ENCODE data around the gene DAPK1. TPM values are rescaled to one million over a fixed set of nuclear protein-coding genes. Genes with fewer than 3 reads are reported as not detected.
A peak's percentile ranks its signal among the peaks of the same experiment; 100 is the strongest.

Gene DAPK1
- total and polyA plus RNA-seq, 12 donors = 5.4 to 44.6 (median 21.3) TPM

DNA sequence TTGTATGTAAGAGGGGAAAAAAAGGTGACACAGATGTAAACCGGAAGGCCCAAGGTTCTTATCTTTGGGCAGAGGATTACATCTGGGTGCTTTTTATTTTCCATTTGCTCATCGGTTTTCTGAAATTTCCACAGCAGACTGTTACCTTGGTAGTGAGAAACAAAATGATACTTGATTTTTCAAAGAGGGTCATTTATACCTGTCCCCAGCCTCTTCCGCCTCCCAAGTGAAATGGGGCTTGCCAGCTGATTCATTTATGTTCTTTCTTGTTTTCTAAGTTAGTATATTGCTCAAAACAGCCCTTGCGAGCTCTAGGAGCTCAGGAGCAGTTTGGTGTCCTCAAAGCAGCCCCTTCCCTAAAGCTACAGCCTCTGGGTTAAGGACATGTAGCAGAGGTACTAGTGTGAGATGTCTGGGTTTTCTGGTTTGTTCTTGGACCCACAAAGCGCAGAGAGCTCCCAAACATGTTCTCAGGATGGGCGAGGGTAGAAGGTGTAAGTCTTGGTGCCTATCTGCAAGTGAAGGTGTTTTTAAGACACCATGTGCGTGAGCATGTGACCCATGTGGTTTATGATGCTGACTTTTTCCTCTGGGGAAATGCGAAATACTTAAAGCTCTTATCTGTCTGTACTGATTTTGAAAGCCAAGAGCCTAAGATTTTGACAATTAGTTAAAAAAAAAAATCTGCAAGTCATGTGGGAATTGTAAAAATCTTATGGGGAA, 38.3 kb downstream of the DAPK1 start:
- no peaks in the 10 kb centered on the region for H3K27me3 ChIP-seq
- H3K36me3 ChIP-seq (replicated peaks in 1 of 2) = no peaks in the 10 kb centered on the region
- H3K27ac ChIP-seq = peak overlapping the region in 1 of 5 donors; percentile 43
- DNase-seq = no peak
- H3K4me1 ChIP-seq (replicated peaks in 1 of 2) = peaks cover 0 to 11% of the 10 kb centered on the region in 2 donors
- 73 to 82% (median 79%) methylated on average over 8 of the region's 8 CpGs for WGBS, 4 donors
- H3K4me3 ChIP-seq = no peak overlapping the region
- TF ChIP-seq, protein P1, sequence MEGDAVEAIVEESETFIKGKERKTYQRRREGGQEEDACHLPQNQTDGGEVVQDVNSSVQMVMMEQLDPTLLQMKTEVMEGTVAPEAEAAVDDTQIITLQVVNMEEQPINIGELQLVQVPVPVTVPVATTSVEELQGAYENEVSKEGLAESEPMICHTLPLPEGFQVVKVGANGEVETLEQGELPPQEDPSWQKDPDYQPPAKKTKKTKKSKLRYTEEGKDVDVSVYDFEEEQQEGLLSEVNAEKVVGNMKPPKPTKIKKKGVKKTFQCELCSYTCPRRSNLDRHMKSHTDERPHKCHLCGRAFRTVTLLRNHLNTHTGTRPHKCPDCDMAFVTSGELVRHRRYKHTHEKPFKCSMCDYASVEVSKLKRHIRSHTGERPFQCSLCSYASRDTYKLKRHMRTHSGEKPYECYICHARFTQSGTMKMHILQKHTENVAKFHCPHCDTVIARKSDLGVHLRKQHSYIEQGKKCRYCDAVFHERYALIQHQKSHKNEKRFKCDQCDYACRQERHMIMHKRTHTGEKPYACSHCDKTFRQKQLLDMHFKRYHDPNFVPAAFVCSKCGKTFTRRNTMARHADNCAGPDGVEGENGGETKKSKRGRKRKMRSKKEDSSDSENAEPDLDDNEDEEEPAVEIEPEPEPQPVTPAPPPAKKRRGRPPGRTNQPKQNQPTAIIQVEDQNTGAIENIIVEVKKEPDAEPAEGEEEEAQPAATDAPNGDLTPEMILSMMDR (IDR thresholded peaks at IDR 0.05) = no peak
- TF ChIP-seq POLR2A (IDR thresholded peaks at IDR 0.05) = no peak
- H3K9me3 ChIP-seq (replicated peaks in 1 of 3) = no peaks in the 10 kb centered on the region
- intact Hi-C loops (cut with DNase I) = no loop called here

- TF ChIP-seq, protein P1 (IDR thresholded peaks at IDR 0.05) = no peak
- no peak for TF ChIP-seq POLR2A (IDR thresholded peaks at IDR 0.05)
- no peaks in the 10 kb centered on the region for H3K9me3 ChIP-seq (replicated peaks in 1 of 3)
- no peak overlapping the region for H3K4me3 ChIP-seq
- no peak for DNase-seq
- 84 to 90% (median 85%) methylated on average over 7 of the region's 7 CpGs for WGBS, 4 donors
- H3K27ac ChIP-seq = no peak overlapping the region
- no peaks in the 10 kb centered on the region for H3K4me1 ChIP-seq (replicated peaks in 1 of 2)
- intact Hi-C loops (cut with DNase I) = no loop called here
- H3K27me3 ChIP-seq = no peaks in the 10 kb centered on the region
- no peaks in the 10 kb centered on the region for H3K36me3 ChIP-seq (replicated peaks in 1 of 2)
Measured at GRCh38 chr9:87537625-87538024, 40.0 kb downstream of the DAPK1 start.

- Histone ChIP-seq H3K27ac (no peak overlapping the region), H3K27me3 (no peaks in the 10 kb centered on the region), H3K9me3 (replicated peaks in 1 of 3) (no peaks in the 10 kb centered on the region), H3K4me3 (no peak overlapping the region), H3K4me1 (replicated peaks in 1 of 2) (no peaks in the 10 kb centered on the region), H3K36me3 (replicated peaks in 1 of 2) (no peaks in the 10 kb centered on the region)
- 88 to 90% (median 89%) methylated on average over 8 of the region's 8 CpGs for WGBS, 4 donors
- TF ChIP-seq, protein P1 (IDR thresholded peaks at IDR 0.05) = no peak
- no peak for TF ChIP-seq POLR2A (IDR thresholded peaks at IDR 0.05)
- no peak for DNase-seq
- intact Hi-C loops (cut with DNase I) = no loop called here
Measured at GRCh38 chr9:87540444-87541105, 42.9 kb downstream of the DAPK1 start.

GRCh38 chr9:87541663-87542062, 44.0 kb downstream of the DAPK1 start:
- no peak for DNase-seq
- intact Hi-C loops (cut with DNase I) = no loop called here

More at GRCh38 chr9:87541663-87542062, 44.0 kb downstream of the DAPK1 start:
- WGBS, 4 donors = 54 to 65% (median 59%) methylated on average over 2 of the region's 2 CpGs
- Histone ChIP-seq H3K27ac (no peak overlapping the region), H3K4me3 (no peak overlapping the region), H3K27me3 (no peaks in the 10 kb centered on the region), H3K36me3 (replicated peaks in 1 of 2) (no peaks in the 10 kb centered on the region), H3K9me3 (replicated peaks in 1 of 3) (no peaks in the 10 kb centered on the region), H3K4me1 (replicated peaks in 1 of 2) (no peaks in the 10 kb centered on the region)
- no peak for TF ChIP-seq POLR2A (IDR thresholded peaks at IDR 0.05)
- TF ChIP-seq, protein P1 (IDR thresholded peaks at IDR 0.05) = no peak

Measured in adrenal gland (tissue), 12 donors.